Stomach (tissue), 9 donors: ENCODE data around the gene CYP2J2. TPM values are rescaled to one million over a fixed set of nuclear protein-coding genes. Genes with fewer than 3 reads are reported as not detected.

Experiments
- DNase-seq, 2 donors: peaks; one replicate each; pipeline versions ENCODE4 v3.0.0 to v3.0.0-alpha.2; 2013 to 2019
- H3K27ac ChIP-seq, 5 donors: fragments of 200-600 bp in 4 of 5; sonication (generic) in 4 of 5; one replicate each; pipeline ENCODE4 v1.5.1; 2013 to 2019; ENCODE audit warnings: mild to moderate bottlenecking in 1 of 5, moderate library complexity in 1 of 5
- H3K27me3 ChIP-seq, 3 donors: fragments of 200-600 bp; sonication (generic); one replicate each; pipeline ENCODE4 v1.5.1; 2017 to 2019; ENCODE audit warnings: mixed run types in 1 of 3
- H3K36me3 ChIP-seq, 4 donors: fragments of 200-600 bp; sonication (generic); 1 replicate in 3 of 4; 2 replicates in 1 of 4; pipeline ENCODE4 v1.5.1; 2016 to 2019
- H3K4me1 ChIP-seq, 4 donors: fragments of 200-600 bp; sonication (generic); one replicate each; pipeline ENCODE4 v1.5.1; 2016 to 2019
- H3K4me3 ChIP-seq, 4 donors: fragments of 200-600 bp; sonication (generic) in 3 of 4; one replicate each; pipeline ENCODE4 v1.5.1; 2016 to 2019; ENCODE audit warnings: mild to moderate bottlenecking in 1 of 4
- H3K9me3 ChIP-seq, 4 donors: fragments of 200-600 bp; sonication (generic); one replicate each; pipeline ENCODE4 v1.5.1; 2016 to 2019
- CTCF ChIP-seq, 7 experiments: fragments of 450-650 bp in 4 of 7; fragments of 200-600 bp in 3 of 7; sonication (generic) in 3 of 7; IDR thresholded peaks; one replicate each; pipeline ENCODE4 v1.5.1; 2016 to 2019; ENCODE audit warnings: antibody characterized with exemption in 7 of 7, control low read depth in 2 of 7, mild to moderate bottlenecking in 1 of 7
- EP300 ChIP-seq: sonication (generic); formaldehyde crosslinking; IDR thresholded peaks from one replicate; pipeline ENCODE4 v1.6.1; 2017; ENCODE audit warnings: antibody characterized with exemption
- POLR2A ChIP-seq, 4 donors: fragments of 450-650 bp; IDR thresholded peaks; one replicate each; pipeline ENCODE4 v1.6.1; 2016; ENCODE audit warnings: antibody characterized with exemption in 4 of 4, control low read depth in 2 of 4, mild to moderate bottlenecking in 1 of 4, moderate library complexity in 1 of 4
- POLR2AphosphoS5 ChIP-seq, 3 donors: sonication (generic); formaldehyde crosslinking; IDR thresholded peaks; one replicate each; pipeline ENCODE4 v1.6.1; 2016; ENCODE audit warnings: antibody characterized with exemption in 3 of 3
- WGBS, 5 donors: extraction: QIAGEN DNeasy Blood & Tissue Kit in 3 of 5; methylation state at CpG; one replicate each; pipeline versions ENCODE4 v1.1.5 to v1.1.7; 2013 to 2018; 5-methylcytosine and 5-hydroxymethylcytosine counted together
- intact Hi-C: fragments of 100-400 bp; cut with DNase I; formaldehyde crosslinking; loops from one replicate; pipeline ENCODE4 v1.15.1; 2023; ENCODE audit warnings: low total_unique reads
- polyA plus RNA-seq, 3 donors: library from polyadenylated mRNA; stranded (reverse); fragments of 200-250 nt; gene quantifications; one replicate each; pipeline ENCODE4 v1.2.3, GENCODE V29; 2013
- total RNA-seq, 5 donors: library from RNA; depleted of rRNA; stranded (reverse); fragments of >200 nt; gene quantifications; one replicate each; pipeline versions ENCODE4 v1.1.0 to v1.2.3, GENCODE V29; 2014 to 2016
- donor health status: healthy with polysubstance abuse.
- donor health status: Bipolar disorder and iron deficiency.
- donor health status: healthy.

The CYP2J2 gene
- total and polyA plus RNA-seq, 8 donors, result 1.0 to 13.6 (median 3.5) TPM; not detected in 1

DNA sequence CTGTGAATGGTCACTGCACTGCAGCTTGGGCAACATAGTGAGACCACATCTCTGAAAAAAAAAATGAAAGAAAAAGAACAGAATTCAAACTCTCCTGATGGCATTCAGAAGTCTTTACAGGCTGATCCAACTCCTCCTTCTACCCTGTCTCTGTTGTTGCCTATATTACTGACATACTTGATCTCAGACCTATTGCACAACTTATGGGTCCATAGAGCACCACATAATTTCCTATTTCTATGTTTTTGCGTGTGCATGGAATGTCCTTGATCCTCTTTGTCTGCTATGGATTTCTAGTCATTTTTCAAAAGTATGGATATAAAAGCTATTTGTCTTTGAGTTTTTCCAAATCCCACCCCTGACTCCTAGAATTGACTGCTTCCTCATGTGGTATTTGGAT lies 22.4 kb upstream of the CYP2J2 start:
- intact Hi-C loops, result no loop called here
- no peak for TF ChIP-seq POLR2A (IDR thresholded peaks at IDR 0.05)
- no peak for TF ChIP-seq EP300
- TF ChIP-seq POLR2AphosphoS5 (IDR thresholded peaks at IDR 0.05), result no peak
- no peak for TF ChIP-seq CTCF (IDR thresholded peaks at IDR 0.05)
- WGBS, 5 donors, result 52 to 72% (median 69%) methylated on average over 1 of the region's 1 CpG

DNA sequence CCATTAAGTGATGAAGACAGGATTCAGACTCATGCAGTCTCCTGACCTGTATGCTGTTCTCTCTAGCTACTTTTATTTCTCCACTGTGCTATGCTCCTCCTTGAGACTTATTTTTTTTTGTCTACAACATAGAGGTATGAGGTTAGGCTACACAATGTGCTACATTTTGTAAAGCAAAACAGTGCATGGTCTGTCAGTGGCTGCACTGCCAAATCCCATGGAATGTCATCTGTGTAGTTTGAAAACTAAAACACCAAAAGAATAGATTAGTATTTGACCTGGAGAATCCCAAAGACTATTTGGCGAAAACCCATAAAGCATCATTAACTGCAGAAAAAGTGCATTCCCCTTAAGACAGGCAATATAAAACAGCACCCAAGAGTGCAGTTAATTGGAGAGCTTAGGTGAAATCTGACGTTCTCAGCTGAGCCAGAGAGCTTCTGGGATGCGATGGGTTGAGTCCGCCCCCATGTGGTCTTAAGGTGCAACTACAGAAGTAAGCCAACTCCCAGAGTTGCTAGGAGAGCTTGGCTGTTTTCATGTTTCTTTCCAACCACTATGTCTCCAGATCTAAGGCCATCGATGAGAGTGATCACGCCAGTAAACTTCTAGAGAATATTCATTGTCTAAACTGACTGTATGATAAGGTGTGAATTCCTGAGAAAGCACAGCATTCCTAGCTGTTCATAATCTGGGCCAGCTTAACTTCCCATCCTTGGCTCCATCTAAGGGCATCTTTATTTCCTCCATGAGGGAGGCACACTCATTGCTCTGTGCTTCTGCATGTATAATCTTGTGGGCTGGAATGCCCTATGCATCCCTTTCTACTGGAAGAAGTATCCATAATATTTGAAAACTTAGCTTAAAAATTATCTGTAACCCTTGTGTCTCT lies 20.7 kb upstream of the CYP2J2 start:
- 1 to 5% (median 3%) methylated on average over 6 of the region's 6 CpGs for WGBS, 5 donors

More for the DNA sequence above, 22.4 kb upstream of the CYP2J2 start:
- Histone ChIP-seq H3K4me3 (no peak overlapping the region), H3K27ac (no peak overlapping the region), H3K27me3 (no peaks in the 10 kb centered on the region), H3K36me3 (no peaks in the 10 kb centered on the region), H3K4me1 (peaks cover 0 to 8% (median 2%) of the 10 kb centered on the region in 4 donors), H3K9me3 (no peaks in the 10 kb centered on the region)
- no peak for DNase-seq

DNA sequence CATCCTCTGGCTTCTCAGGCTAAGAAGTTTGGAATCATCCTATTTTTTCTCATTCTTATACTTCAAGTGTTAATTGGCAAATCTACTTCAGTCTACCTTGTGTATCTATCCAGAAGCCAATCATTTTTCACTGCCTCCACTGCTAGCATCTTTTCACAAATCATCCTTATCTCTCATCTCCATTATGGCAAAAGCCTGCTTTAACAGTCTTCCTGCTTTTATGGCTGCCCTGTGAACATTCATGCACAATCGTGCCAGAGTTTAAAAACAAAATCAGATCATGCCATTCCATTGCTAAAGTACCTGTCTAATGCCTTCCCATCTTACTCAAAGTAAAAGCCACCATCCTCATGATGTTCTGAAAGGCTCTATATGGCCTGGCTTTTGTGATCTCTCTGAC lies 19.2 kb upstream of the CYP2J2 start:
- 24 to 47% (median 44%) methylated on average over 1 of the region's 1 CpG for WGBS, 5 donors
- Histone ChIP-seq H3K36me3 (no peaks in the 10 kb centered on the region), H3K4me3 (no peak overlapping the region), H3K27ac (no peak overlapping the region), H3K9me3 (no peaks in the 10 kb centered on the region), H3K4me1 (peaks cover 0 to 8% (median 2%) of the 10 kb centered on the region in 4 donors), H3K27me3 (no peaks in the 10 kb centered on the region)
- TF ChIP-seq POLR2AphosphoS5 (IDR thresholded peaks at IDR 0.05) (no peak), EP300 (no peak), CTCF (IDR thresholded peaks at IDR 0.05) (no peak), POLR2A (IDR thresholded peaks at IDR 0.05) (no peak)
- DNase-seq, result no peak
- intact Hi-C loops, result no loop called here

More for the DNA sequence above, 20.7 kb upstream of the CYP2J2 start:
- peak; percentile 61 to 89 for DNase-seq
- Histone ChIP-seq H3K27ac (no peak overlapping the region), H3K4me1 (peaks cover 0 to 8% (median 2%) of the 10 kb centered on the region in 4 donors), H3K4me3 (no peak overlapping the region), H3K36me3 (no peaks in the 10 kb centered on the region), H3K9me3 (no peaks in the 10 kb centered on the region), H3K27me3 (no peaks in the 10 kb centered on the region)
- intact Hi-C loops, result no loop called here
- TF ChIP-seq CTCF (IDR thresholded peaks at IDR 0.05) (peak in 5 of 7 experiments; percentile 83 to 92 (median 87)), POLR2AphosphoS5 (IDR thresholded peaks at IDR 0.05) (peak in 1 of 3 donors; percentile 37), POLR2A (IDR thresholded peaks at IDR 0.05) (no peak), EP300 (no peak)

DNA sequence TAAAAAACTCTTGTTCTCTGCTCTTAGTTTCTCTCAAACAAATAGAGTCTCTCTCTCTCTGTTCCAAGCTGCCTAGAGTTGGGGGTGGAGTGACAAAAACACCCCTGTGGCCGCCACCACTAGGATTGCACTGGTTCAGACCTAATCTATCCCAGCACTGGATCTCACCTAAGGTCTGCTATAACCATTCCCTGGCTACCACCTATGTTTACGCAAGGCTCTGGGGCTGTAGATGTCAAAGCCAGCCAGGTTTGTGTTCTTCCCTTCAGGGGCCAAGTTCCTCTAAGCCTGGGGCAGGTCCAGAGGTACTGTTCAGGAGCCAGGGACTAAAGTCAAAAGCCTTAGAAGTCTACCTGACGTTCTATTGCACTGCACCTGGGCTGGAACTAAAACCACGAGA lies 12.8 kb upstream of the CYP2J2 start:
- no peak overlapping the region for H3K27ac ChIP-seq
- peaks cover 0 to 3% (median 0%) of the 10 kb centered on the region in 4 donors for H3K9me3 ChIP-seq
- H3K4me1 ChIP-seq, result no peaks in the 10 kb centered on the region
- H3K4me3 ChIP-seq, result no peak overlapping the region
- no peak for TF ChIP-seq EP300
- TF ChIP-seq POLR2A (IDR thresholded peaks at IDR 0.05), result no peak
- TF ChIP-seq POLR2AphosphoS5 (IDR thresholded peaks at IDR 0.05), result no peak
- 60 to 73% (median 63%) methylated on average over 4 of the region's 4 CpGs for WGBS, 5 donors
- H3K36me3 ChIP-seq, result no peaks in the 10 kb centered on the region
- no peak for DNase-seq
- intact Hi-C loops, result no loop called here
- no peaks in the 10 kb centered on the region for H3K27me3 ChIP-seq
